NCI-H2029 treated with DMSO at 0.1 percent for 48 hours (cell line): ENCODE data around the gene ZNF701.
"Not testable (repeated sequence)": the region's sequence is repeated elsewhere in the genome, so short reads cannot be mapped to it uniquely, and the experiment has no call there.

ENCODE experiments used
- DNase-seq: peaks from one replicate; lab custom pipeline; 2025; lab: John Stamatoyannopoulos, UW

The ZNF701 gene

DNA sequence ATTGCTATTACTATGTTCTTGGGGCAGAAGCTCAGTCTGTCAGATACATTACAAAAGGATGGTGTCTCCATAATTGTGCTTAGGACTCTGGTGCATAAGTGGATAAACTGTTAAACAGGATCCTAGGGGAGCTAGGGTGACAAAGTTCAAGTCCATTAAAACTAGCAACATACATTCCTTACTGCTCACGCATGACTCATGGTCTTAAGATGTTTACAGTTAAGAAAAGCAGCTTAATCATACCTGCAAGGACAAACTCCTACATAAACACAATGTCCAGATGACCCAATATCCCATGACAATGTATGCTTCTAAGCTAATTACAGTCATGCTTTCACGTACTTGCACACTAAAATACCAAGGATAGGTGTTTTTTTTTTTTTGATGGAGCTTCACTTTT, 3.5 kb upstream of the ZNF701 start:
- DNase-seq = no peak

DNA sequence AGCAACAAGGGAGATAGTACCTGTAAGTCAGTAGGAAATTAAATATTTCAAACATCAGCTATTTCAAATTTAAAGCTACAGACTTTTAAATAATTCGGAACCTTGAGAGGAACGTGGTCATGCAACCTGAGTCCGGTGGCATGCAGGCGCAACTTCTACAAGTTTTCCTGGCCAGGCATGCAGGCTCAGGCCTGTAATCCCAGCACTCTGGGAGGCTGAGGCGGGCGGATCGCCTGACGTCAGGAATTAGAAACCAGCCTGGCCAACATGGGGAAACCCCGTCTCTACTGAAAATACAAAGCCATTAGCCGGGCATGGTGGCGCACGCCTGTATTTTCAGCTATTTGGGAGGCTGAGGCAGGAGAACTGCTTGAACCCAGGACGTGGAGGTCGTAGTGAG, 2.2 kb upstream of the ZNF701 start:
- no peak for DNase-seq

DNA sequence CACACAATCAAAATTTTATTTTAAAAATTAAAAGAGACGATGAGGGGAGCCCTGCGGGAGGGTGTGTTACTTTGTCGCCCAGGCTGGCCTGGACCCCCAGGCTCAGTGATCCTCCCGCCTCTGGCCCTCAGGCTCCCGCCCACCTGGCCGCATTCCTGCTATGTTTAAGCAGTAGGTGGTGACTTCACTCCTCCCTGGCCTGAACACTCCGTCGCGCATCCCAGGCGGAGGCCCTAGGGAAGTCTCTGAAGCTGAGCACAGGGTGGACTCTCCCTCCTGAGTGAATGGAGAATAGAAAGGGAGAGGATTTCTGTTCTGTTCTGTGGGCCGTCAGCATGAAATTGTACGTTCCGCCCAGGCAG, 468 bp upstream of the ZNF701 start:
- DNase-seq = not testable (repeated sequence)

DNA sequence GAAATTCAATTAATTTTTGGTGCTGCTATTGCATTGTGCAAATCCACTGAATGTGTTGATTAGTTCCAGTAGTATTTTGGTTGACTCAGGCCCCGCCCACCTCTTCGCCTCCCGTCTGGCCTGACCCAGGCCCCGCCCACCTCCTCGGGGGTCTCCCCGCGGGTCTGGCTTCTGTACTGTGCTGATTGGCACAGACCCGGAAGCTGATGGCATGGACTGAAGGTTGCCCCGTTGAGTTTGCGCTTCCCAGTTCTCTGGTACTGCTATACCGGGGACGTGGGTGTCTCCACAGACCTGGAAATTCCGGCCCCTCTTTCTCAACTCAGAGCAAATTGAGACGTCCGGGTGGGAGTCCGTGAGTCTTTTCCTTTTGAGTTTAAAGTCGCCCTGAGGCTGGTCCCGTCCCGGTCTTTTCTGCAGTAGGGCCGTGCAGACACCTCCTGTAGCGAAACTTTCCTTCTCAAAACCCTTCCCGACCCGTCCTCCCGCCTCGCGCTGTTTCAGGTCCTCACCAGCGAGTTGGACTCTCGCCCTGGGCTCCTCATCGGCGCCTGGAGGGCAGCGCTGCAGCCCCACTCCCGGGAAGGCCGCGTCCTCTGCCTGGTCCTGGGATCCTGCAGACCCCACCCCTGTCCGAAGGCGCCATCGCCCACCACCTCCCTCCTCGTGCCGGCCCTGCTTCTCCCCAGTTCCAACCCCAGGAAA, 14.8 kb downstream of the ZNF701 start:
- DNase-seq = no peak

DNA sequence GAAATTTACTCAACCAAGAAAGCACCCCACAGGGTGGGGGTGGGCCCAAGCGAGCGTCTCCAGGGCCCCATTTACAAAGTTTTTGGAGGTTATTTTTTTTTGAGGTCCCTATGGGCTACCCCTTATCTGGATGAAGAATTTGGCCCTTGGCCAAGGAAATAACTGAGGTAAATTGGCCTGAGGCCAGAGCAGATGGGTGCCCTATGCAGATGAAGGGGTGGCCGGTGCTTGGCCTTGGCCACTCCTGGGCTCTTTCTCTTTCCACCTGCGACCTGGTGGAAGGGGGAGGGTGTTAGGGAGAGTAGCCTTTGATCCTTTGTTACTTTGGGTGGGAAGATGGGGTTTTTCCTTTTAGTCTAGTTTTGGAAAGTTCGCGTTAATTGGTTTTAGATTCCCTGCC, 15.5 kb downstream of the ZNF701 start:
- DNase-seq = no peak

DNA sequence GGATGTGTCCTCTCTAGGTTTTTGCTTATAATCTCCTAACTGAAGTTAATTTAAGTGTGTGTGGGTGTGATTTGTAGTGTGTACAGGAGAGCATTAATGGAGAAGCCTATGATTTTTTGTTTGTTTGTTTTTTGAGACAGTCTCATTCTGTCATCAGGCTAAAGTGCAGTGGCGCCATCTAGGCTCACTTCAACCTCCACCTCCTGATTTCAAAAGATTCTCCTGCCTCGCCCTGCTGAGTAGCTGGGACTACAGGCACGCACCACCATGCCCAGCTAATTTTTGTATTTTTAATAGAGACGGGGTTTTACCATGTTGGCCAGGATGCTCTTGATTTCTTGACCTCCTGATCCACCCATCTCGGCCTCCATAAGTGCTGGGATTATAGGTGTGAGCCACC, 20.6 kb downstream of the ZNF701 start:
- no peak for DNase-seq

DNA sequence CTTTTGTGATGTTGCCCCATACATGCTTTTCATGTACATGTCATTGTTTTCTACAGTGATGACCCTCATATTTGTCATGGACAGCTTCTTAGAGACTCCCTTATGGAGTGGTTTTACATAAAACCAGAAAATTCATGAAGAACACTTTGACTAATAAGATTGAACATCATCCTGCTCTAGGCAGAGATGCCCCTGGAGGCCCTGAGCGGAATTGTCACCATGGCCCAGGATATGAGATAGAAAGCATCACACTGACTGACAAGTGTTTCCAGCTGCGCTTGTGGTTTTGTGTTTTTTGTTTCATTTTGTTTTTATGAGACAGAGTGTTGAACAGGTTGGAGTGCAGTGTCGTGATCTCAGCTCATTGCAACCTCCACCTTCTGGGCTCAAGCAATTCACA, 22.2 kb downstream of the ZNF701 start:
- DNase-seq = no peak

DNA sequence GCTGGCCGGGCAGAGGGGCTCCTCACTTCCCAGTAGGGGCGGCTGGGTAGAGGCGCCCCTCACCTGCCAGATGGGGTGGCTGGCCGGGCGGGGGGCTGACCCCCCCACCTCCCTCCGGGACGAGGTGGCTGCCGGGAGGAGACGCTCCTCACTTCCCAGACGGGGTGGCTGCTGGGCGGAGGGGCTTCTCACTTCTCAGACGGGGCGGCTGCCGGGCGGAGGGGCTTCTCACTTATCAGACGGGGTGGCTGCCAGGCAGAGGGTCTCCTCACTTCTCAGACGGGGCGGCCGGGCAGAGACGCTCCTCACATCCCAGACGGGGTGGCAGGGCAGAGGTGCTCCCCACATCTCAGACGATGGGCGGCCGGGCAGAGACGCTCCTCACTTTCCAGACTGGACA, 23.4 kb downstream of the ZNF701 start:
- DNase-seq = not testable (repeated sequence)

DNA sequence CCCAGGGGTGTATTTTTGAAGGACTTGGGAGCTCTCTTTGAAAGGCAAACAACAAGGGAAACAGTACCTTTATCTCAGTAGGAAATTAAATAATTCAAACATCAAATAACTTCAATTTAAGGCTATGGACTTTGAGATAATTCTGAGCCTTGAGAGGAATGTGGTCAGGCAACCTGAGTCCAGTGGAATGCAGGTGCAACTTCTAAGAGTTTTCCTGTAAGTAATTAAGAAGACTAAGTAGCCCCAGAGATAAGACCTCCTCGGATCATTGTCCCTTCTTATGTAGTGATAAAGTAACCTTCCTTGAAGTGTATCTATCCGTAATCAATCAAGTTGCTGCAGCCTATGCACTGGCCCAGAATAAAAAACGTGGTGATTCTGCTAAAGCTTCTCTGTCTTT, 29.2 kb downstream of the ZNF701 start:
- no peak for DNase-seq

DNA sequence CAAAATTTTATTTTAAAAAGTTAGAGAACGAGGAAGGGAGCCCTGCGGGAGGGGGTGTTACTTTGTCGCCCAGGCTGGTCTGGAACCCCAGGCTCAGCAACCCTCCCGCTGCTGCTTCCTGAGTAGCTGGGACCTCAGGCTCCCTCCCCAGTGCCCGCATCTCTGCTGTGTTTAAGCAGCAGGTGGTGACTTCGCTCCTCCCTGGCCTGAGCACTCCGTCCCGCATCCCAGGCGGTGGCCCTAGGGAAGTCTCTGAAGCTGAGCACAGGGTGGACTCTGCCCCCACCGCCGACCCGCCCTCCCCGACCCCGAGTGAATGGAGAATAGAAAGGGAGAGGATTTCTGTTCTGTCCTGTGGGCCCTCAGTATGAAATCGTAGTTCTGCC, 30.5 kb downstream of the ZNF701 start:
- no peak for DNase-seq

DNA sequence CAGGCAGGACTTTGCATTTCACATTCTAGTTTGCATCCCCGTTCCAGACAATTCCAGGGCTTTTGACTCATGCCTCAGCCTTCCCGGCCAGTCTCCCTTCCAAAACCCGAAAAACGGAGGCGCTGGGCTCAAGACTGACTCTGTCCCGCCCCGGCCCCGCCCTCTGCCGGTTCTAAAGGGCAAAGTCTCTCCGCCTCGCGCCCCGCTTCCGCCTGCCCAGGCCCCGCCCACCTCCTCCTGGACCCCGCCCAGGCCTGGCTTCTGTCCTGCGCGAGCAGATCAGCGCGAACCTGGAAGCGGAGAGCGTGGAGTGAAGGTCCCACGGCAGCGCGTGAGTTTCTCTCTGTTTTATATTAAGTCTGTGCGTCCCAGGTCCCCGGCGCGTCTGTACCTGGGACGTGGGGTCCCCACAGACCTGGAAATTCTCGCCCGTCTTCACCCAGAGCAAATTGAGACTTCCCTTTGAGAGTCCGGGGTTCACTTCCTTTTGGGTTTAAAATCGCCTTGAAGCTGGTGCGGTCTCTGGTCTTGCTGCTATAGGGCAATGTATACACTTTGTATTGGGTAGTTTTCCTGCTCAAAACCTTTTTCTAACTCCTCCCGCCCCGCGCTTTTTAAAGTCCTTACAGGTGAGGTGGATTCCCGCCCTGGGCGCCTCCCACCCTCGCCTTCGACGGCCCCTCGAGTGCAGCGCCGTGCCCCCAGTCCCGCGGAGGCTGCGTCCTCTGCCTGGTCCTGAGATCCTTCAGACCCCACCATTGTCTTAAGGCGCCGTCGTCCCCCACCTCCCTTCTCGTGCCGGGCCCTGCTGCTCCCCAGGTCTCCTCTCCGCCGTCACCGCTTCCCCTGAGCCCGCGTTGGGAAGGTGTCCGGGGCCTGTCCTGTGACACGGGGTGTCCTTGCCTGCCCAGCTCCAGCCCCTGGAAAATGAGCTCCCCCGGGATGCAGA, 31.2 kb downstream of the ZNF701 start:
- DNase-seq = peak; percentile 44

DNA sequence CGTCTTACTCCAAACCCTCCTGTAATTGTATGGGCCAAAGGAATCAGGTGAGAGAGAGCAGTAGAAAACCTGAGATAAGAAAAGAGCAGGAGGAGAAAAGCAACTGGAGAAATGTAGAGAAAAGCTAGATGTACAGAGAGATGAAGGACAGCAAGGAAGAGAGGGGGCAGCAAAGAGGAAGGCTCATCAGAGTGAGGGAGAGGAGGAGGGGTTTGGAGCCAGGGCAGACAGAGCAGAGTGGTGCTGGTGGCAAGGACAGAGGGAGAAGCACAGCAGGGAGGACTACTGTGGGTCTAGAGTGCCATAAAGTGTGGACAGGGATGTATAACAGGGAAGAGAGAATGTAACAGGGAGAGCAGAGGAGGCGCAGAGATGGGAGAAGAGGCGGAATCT, 31.9 kb downstream of the ZNF701 start:
- not testable (repeated sequence) for DNase-seq

DNA sequence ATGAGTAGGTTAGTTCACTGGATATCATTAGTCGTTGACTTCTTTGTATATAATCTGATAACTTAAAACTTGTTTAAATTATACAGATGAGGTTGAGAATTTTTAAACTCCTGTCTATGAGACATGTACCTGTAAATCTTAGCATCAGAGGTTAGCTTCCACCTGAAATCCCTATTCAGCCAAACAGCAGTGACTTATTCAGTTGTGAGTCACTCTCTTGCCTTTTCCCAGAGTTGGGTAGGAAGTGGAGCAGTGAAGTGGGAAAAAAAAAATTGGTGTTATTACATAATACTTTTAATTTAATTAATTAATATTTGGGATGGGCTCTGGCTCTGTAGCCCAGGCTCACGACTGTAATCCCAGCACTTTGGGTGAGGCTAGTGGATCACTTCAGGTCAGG, 32.9 kb downstream of the ZNF701 start:
- DNase-seq = no peak

DNA sequence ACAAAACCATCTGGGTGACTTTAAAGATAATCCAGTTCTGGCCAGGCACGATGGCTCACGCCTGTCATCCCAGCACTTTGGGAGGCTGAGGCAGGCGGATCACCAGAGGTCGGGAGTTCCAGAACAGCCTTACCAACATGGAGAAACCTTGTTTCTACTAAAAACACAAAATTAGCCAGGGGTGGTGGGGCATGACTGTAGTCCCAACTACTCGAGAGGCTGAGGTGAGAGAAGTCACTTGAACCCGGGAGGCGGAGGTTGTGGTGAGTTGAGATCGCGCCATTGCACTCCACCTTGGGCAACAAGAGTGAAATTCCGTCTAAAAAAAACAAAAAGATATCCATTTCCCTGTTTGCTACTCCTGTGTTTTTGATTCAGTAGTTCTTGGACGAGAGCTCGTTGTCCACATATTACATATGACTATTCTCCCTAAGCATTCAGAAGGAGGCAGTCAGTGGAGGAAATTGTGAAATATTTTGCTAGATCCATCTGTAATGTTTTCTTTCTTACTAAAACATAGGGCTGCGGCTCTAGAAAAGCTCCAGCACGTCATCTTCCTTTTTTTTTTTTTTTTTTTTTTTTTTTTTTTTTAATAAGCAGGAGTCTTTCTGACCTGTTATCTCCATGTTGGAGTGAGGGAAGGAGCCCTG, 33.6 kb downstream of the ZNF701 start:
- DNase-seq = no peak

DNA sequence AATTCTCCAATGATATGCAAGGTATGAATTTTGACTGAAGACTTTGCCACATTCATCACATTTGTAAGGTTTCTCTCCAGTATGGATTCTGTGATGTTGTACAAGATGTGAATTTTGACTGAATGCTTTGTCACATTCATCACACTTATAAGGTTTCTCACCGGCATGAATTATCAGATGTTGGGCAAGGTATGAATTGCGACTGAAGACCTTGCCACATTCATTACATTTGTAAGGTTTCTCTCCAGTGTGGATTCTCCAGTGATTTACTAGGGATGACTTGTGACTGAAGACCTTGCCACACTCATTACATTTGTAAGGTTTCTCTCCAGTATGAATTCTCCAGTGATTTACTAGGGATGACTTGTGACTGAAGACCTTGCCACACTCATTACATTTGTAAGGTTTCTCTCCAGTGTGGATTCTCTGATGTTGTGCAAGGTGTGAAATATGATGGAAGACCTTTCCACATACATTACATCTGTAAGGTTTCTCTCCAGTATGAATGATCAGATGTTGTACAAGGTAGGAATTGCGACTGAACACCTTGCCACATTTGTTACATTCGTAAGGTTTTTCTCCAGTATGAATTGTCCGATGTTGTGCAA, 43.3 kb downstream of the ZNF701 start:
- DNase-seq = no peak

DNA sequence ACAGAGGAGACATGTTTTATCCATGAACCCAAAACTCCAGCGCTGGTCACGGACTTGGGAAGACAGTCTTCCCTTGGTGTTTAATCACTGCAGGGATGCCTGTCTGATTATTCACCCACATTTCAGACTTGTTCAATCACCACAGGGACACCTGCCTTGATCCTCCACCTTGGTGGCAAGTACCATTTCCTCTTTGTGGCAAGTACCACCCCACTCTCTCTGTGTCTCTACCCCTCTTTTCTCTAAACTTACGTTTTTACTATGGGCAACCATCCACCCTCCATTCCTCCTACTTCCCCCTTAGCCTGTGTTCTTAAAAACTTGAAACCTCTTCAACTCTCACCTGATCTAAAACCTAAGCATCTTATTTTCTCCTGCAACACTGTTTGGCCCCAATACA, 51.3 kb downstream of the ZNF701 start:
- DNase-seq = no peak

DNA sequence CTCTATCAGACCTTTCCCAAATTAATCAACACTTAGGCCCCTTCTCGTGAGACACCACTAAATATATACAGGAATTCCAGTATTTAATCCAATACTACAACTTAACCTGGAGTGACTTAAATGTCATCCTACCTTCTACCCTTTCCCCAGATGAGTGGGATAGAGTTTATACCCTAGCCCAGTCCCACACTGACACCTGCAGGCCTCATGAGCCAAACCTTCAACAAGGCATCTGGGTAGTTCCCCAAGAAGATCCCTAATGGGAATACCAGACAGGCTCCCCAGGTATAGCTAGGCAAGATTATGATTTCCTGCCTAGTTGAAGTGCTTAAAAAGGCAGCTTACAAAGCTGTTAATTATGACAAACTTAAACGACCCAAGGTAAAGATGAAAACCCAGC, 52.2 kb downstream of the ZNF701 start:
- no peak for DNase-seq

DNA sequence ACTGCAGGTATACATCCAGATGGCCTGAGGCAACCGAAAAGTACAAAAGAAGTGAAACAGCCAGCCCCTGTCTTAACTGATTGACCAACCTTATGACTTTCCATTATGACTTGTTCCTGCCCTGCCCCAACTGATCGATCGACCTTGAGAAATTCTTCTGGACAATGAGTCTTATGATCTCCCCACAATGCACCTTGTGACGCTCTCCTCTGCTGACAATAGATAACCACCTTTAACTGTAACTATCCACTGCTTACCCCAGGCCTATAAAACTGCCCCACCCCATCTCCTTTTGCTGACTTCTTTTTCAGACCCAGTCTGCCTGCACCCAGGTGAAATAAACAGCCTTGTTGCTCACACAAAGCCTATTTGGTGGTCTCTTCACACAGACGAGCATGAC, 56.8 kb downstream of the ZNF701 start:
- no peak for DNase-seq

DNA sequence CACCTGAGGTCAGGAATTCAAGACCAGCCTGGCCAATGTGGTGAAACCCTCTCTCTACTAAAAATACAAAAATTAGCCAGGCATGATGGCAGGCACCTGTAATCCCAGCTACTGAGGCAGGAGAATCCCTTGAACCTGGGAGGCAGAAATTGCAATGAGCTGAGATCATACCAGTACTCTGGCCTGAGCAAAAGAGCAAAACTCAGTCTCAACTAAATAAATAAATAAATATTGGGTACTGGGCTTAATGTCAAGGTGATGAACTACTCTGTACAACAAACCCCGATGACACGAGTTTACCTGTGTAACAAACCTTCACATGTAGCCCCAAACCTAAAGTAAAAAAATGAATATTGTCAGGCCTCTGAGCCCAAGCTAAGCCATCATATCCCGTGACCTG, 57.4 kb downstream of the ZNF701 start:
- not testable (repeated sequence) for DNase-seq

DNA sequence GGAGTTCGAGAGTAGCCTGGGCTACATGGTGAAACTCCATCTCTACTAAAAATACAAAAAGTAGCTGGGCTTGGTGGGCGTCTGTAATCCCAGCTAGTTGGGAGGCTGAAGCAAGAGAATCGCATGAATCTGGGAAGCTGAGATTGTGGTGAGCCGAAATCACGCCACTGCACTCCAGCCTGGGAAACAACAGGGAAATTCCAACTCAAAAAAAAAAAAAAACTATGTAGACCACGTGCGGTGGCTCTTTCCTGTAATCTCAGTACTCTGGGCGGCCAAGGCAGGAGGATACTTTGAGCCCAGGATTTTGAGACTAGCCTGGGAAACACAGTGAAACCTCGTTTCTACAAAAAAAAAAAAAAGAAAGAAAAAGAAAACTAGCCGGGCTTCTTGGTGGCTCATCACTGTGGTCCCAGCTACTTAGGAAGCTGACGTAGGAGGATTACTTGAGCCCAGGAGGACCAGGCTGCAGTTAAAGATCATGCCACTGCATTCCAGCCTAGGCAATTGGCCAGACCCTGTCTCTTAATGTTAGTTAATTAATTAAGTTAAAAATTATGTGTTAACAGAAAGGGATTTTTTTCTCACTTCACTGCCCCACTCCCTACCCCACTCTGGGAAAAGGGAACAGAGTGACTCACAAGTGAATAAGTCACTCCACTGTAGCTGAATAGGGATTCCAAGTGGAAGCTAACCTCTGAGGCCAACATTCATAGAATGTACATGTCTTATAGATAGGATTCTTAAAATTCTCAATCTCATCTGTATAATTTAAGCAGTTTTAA, 65.9 kb downstream of the ZNF701 start:
- DNase-seq = no peak
